H9 (cell line): Measurements from ENCODE around the gene EFS. TPM values are rescaled to one million over a fixed set of nuclear protein-coding genes. Genes with fewer than 3 reads are reported as not detected.

Experiments
- DNase-seq: peaks from one replicate; pipeline ENCODE4 v3.0.0-alpha.2; 2017
- H2AFZ ChIP-seq: one replicate; pipeline ENCODE4 v1.6.1; 2013; ENCODE audit warnings: mild to moderate bottlenecking, low read length, control low read depth, moderate library complexity
- H2AK5ac ChIP-seq: 2 replicates; pipeline ENCODE4 v1.6.1; 2013; ENCODE audit warnings: low read length, control low read depth, mixed read lengths; ENCODE audit not compliant: insufficient read length
- H2BK120ac ChIP-seq: one replicate; pipeline ENCODE4 v1.6.1; 2013; ENCODE audit warnings: low read depth, mild to moderate bottlenecking, low read length, control low read depth, inconsistent platforms; ENCODE audit not compliant: poor library complexity, severe bottlenecking
- H2BK12ac ChIP-seq: 2 replicates; pipeline ENCODE4 v1.6.1; 2013; ENCODE audit warnings: low read length, control low read depth, mixed read lengths, low read depth; ENCODE audit not compliant: insufficient read length
- H2BK15ac ChIP-seq: 2 replicates; pipeline ENCODE4 v1.6.1; 2013; ENCODE audit warnings: low read depth, low read length, control low read depth
- H2BK20ac ChIP-seq: one replicate; pipeline ENCODE4 v1.6.1; 2013; ENCODE audit warnings: low read depth, mild to moderate bottlenecking, low read length, control low read depth, inconsistent platforms; ENCODE audit not compliant: poor library complexity, severe bottlenecking
- H2BK5ac ChIP-seq: 2 replicates; pipeline ENCODE4 v1.6.1; 2013; ENCODE audit warnings: low read length, control low read depth, mixed read lengths; ENCODE audit not compliant: insufficient read length
- H3K14ac ChIP-seq: 2 replicates; pipeline ENCODE4 v1.6.1; 2013; ENCODE audit warnings: low read length, control low read depth; ENCODE audit not compliant: insufficient read depth
- H3K18ac ChIP-seq: 2 replicates; pipeline ENCODE4 v1.6.1; 2013; ENCODE audit warnings: low read depth, mild to moderate bottlenecking, mixed read lengths, low read length, control low read depth; ENCODE audit not compliant: insufficient read length
- H3K23ac ChIP-seq: 2 replicates; pipeline ENCODE4 v1.6.1; 2013; ENCODE audit warnings: low read length, control low read depth, mixed read lengths, low read depth; ENCODE audit not compliant: insufficient read length
- H3K23me2 ChIP-seq: 2 replicates; pipeline ENCODE4 v1.6.1; 2013; ENCODE audit warnings: low read depth, mild to moderate bottlenecking, mixed read lengths, low read length, control low read depth; ENCODE audit not compliant: insufficient read length, poor library complexity, severe bottlenecking
- H3K27ac ChIP-seq: 2 replicates; pipeline ENCODE4 v1.5.1; 2013; ENCODE audit warnings: low read length, control low read depth, mixed read lengths, low read depth; ENCODE audit not compliant: insufficient read length
- H3K27me3 ChIP-seq: 2 replicates; pipeline ENCODE4 v1.6.1; 2013; ENCODE audit warnings: low read length, control low read depth, inconsistent platforms; ENCODE audit not compliant: insufficient read depth
- H3K4ac ChIP-seq: 2 replicates; pipeline ENCODE4 v1.6.1; 2013; ENCODE audit warnings: low read depth, mild to moderate bottlenecking, control low read depth, inconsistent platforms, low read length, moderate library complexity
- H3K4me1 ChIP-seq: 2 replicates; pipeline ENCODE4 v1.6.1; 2013; ENCODE audit warnings: low read length, control low read depth, inconsistent platforms; ENCODE audit not compliant: insufficient read depth
- H3K4me2 ChIP-seq: 2 replicates; pipeline ENCODE4 v1.6.1; 2013; ENCODE audit warnings: low read length, control low read depth, mixed read lengths; ENCODE audit not compliant: insufficient read length, insufficient read depth
- H3K56ac ChIP-seq: 2 replicates; pipeline ENCODE4 v1.6.1; 2013; ENCODE audit warnings: low read depth, mild to moderate bottlenecking, mixed read lengths, low read length, control low read depth; ENCODE audit not compliant: insufficient read length
- H3K79me1 ChIP-seq: 2 replicates; pipeline ENCODE4 v1.6.1; 2013; ENCODE audit warnings: low read depth, mild to moderate bottlenecking, moderate library complexity, low read length, control low read depth, inconsistent platforms; ENCODE audit not compliant: insufficient read depth, poor library complexity, severe bottlenecking
- H3K79me2 ChIP-seq: 2 replicates; pipeline ENCODE4 v1.6.1; 2013; ENCODE audit warnings: low read length, control low read depth, inconsistent platforms; ENCODE audit not compliant: insufficient read depth
- H3K9ac ChIP-seq: 2 replicates; pipeline ENCODE4 v1.6.1; 2013; ENCODE audit warnings: low read length, control low read depth, mixed read lengths; ENCODE audit not compliant: insufficient read length; ENCODE audit errors: extremely low read depth
- H3K9me3 ChIP-seq: one replicate; pipeline ENCODE4 v1.6.1; 2013; ENCODE audit warnings: low read depth, low read length, inconsistent platforms; ENCODE audit not compliant: control insufficient read depth
- H3T11ph ChIP-seq: one replicate; pipeline ENCODE4 v1.6.1; 2013; ENCODE audit warnings: mild to moderate bottlenecking, low read length, control low read depth, inconsistent platforms
- H4K20me1 ChIP-seq: one replicate; pipeline ENCODE4 v1.6.1; 2013; ENCODE audit not compliant: control insufficient read depth, insufficient read length, insufficient read depth
- H4K5ac ChIP-seq: 2 replicates; pipeline ENCODE4 v1.6.1; 2013; ENCODE audit warnings: low read depth, mild to moderate bottlenecking, mixed read lengths, low read length, control low read depth; ENCODE audit not compliant: insufficient read length
- H4K8ac ChIP-seq: replicated peaks from 2 replicates; pipeline ENCODE4 v1.6.1; 2013; ENCODE audit warnings: low read length, control low read depth, mixed read lengths, low read depth; ENCODE audit not compliant: insufficient read length
- H4K91ac ChIP-seq: 2 replicates; pipeline ENCODE4 v1.6.1; 2013; ENCODE audit warnings: low read depth, mild to moderate bottlenecking, moderate library complexity, mixed read lengths, low read length, control low read depth; ENCODE audit not compliant: insufficient read length
- H3K27ac Mint-ChIP-seq, 3 experiments: 2 replicates in 2 of 3; 3 replicates in 1 of 3; pipeline ENCODE4 v1.8.0; 2020 to 2021; ENCODE audit warnings: mixed read lengths in 3 of 3, mild to moderate bottlenecking in 1 of 3, moderate library complexity in 1 of 3
- H3K27me3 Mint-ChIP-seq: 2 replicates; pipeline ENCODE4 v1.8.0; 2021; ENCODE audit warnings: low read depth, mild to moderate bottlenecking, moderate library complexity, mixed read lengths
- H3K36me3 Mint-ChIP-seq, 3 experiments: 2 replicates in 2 of 3; 3 replicates in 1 of 3; pipeline ENCODE4 v1.8.0; 2020 to 2021; ENCODE audit warnings: low read depth in 3 of 3, mixed read lengths in 3 of 3; ENCODE audit not compliant: insufficient read depth in 1 of 3
- H3K4me1 Mint-ChIP-seq, 2 experiments: 2 replicates each; pipeline ENCODE4 v1.8.0; 2020; ENCODE audit warnings: mixed read lengths in 2 of 2
- H3K4me3 Mint-ChIP-seq, 2 experiments: 2 replicates in 1 of 2; 3 replicates in 1 of 2; pipeline ENCODE4 v1.8.0; 2020 to 2021; ENCODE audit warnings: mild to moderate bottlenecking in 2 of 2, mixed read lengths in 2 of 2, moderate library complexity in 1 of 2
- H3K9me3 Mint-ChIP-seq, 2 experiments: 2 replicates in 1 of 2; 3 replicates in 1 of 2; pipeline ENCODE4 v1.8.0; 2020; ENCODE audit warnings: mild to moderate bottlenecking in 2 of 2, mixed read lengths in 2 of 2, moderate library complexity in 1 of 2
- WGBS: extraction: QIAGEN DNeasy Blood & Tissue Kit; methylation state at CpG from one replicate; pipeline ENCODE4 v1.1.7; 2013; ENCODE audit warnings: missing lambda C conversion rate, low lambda C conversion rate, mixed read lengths; ENCODE audit not compliant: insufficient read length; ENCODE audit errors: extremely low coverage; 5-methylcytosine and 5-hydroxymethylcytosine counted together
- total RNA-seq: library from RNA; stranded (reverse); gene quantifications from 2 replicates; pipeline ENCODE4 v1.2.1, GENCODE V29; 2021
- TF ChIP-seq, protein P1 (sequence below): fragments of 200-600 bp; sonication (generic); conservative IDR thresholded peaks from 3 replicates; pipeline ENCODE4 v1.8.0; 2021; ENCODE audit warnings: antibody characterized with exemption, mild to moderate bottlenecking

The EFS gene
- total RNA-seq, 1 experiment from 2014 or later = 32.1 TPM

DNA sequence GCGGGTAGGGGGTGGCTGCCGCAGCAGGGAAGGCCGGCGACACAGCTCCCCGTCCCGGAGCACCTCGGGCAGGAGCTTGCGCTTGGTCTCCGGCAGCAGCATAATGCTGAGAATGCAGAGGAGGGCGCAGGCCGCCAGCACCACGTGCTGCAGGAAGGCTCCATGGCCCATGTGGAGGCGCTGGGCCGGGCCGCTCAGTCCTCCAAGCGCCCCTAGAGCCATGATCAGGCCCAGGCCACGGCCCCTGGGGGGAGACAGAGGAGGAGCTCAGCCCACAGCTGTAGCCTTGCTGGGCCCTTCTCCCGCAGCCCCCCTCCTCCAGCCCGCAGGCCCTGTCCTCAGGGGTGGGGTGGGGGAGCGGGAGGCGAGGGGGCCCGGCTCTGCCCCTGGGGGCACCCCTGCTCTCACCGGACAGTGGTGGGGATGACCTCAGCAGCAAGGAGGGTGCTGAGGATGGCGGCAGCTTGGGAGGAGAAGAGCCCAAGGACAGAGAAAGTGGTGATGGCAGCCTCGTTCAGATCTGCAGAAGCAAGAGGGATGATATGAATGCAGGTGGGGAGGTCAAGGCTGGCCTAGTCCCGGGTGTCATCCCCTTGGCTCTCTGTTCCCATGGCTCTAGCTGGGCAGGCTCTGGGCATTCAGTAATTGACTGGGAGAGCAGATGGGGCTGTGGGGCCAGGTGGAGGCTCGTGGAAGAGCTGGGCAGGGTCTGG lies 18.1 kb downstream of the EFS start:
- TF ChIP-seq, protein P1, sequence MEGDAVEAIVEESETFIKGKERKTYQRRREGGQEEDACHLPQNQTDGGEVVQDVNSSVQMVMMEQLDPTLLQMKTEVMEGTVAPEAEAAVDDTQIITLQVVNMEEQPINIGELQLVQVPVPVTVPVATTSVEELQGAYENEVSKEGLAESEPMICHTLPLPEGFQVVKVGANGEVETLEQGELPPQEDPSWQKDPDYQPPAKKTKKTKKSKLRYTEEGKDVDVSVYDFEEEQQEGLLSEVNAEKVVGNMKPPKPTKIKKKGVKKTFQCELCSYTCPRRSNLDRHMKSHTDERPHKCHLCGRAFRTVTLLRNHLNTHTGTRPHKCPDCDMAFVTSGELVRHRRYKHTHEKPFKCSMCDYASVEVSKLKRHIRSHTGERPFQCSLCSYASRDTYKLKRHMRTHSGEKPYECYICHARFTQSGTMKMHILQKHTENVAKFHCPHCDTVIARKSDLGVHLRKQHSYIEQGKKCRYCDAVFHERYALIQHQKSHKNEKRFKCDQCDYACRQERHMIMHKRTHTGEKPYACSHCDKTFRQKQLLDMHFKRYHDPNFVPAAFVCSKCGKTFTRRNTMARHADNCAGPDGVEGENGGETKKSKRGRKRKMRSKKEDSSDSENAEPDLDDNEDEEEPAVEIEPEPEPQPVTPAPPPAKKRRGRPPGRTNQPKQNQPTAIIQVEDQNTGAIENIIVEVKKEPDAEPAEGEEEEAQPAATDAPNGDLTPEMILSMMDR = no peak
- no peak overlapping the region for H3K56ac ChIP-seq
- H4K91ac ChIP-seq = no peak overlapping the region
- no peaks in the 10 kb centered on the region for H3K9me3 ChIP-seq
- no peak overlapping the region for H3K14ac ChIP-seq
- H3K23ac ChIP-seq = no peak overlapping the region
- H3K4me1 Mint-ChIP-seq = peaks cover 24 to 25% of the 10 kb centered on the region in 2 experiments
- no peak overlapping the region for H3K4me3 Mint-ChIP-seq
- H3K27me3 ChIP-seq = no peaks in the 10 kb centered on the region
- H2BK20ac ChIP-seq = no peak overlapping the region
- no peak overlapping the region for H3K4me2 ChIP-seq
- no peak overlapping the region for H2AK5ac ChIP-seq
- peaks cover under 1 to 4% of the 10 kb centered on the region in 2 experiments; a peak in 3 of 5 replicates for H3K9me3 Mint-ChIP-seq
- H3K27ac Mint-ChIP-seq = no peak overlapping the region; a peak in 1 of 7 replicates
- H2BK15ac ChIP-seq = no peak overlapping the region
- H3T11ph ChIP-seq = no peak overlapping the region
- H2BK120ac ChIP-seq = no peak overlapping the region
- no peak overlapping the region for H3K4ac ChIP-seq
- H3K9ac ChIP-seq = no peak overlapping the region
- H3K36me3 Mint-ChIP-seq = peaks cover 16 to 26% (median 22%) of the 10 kb centered on the region in 3 experiments
- H2BK5ac ChIP-seq = no peak overlapping the region
- H2BK12ac ChIP-seq = no peak overlapping the region
- H3K4me1 ChIP-seq = no peaks in the 10 kb centered on the region; the same call in 1 of the 2 replicates
- H4K20me1 ChIP-seq = no peaks in the 10 kb centered on the region
- DNase-seq = peak; percentile 56
- WGBS = no CpG with 5 or more reads among the region's 27 CpGs
- H3K27me3 Mint-ChIP-seq = peaks cover 16% of the 10 kb centered on the region
- H3K27ac ChIP-seq = no peak overlapping the region
- no peaks in the 10 kb centered on the region for H3K79me1 ChIP-seq
- H4K5ac ChIP-seq = no peak overlapping the region
- H2AFZ ChIP-seq = no peak overlapping the region
- no peak overlapping the region for H4K8ac ChIP-seq
- H3K79me2 ChIP-seq = no peaks in the 10 kb centered on the region
- no peak overlapping the region for H3K18ac ChIP-seq
- peaks cover 3% of the 10 kb centered on the region for H3K23me2 ChIP-seq
